Measurements from ENCODE around the gene TRPV2.

- no peak for TF ChIP-seq POLR2A (IDR thresholded peaks at IDR 0.05; ENCODE audit: low read depth, low read length)
- no peak for TF ChIP-seq CTCF (IDR thresholded peaks at IDR 0.05 in 2 of 3, conservative IDR thresholded peaks at IDR 0.05 in 1 of 3; ENCODE audit: control insufficient read depth in 2 of 3, extremely low read depth in 1 of 3, insufficient read depth in 1 of 3, low read depth in 3 of 3, low read length in 3 of 3)
- TF ChIP-seq RAD21 (IDR thresholded peaks at IDR 0.05; ENCODE audit: insufficient read depth, low read depth, low read length), result no peak
- TF ChIP-seq MAX (IDR thresholded peaks at IDR 0.05; ENCODE audit: low read depth, low read length), result no peak
These were observed 46.2 kb downstream of the TRPV2 start for GRCh38 chr17:16461606-16461866.

Data from GM12878 (cell line).